Stimulated activated CD8-positive, alpha-beta memory T cell treated with anti-CD3 and anti-CD28 coated beads, Interleukin-15, amount 100 ng/mL, for 4 hours (primary cell): Measurements from ENCODE around the gene SPAG16.
"Not testable (repeated sequence)": the region's sequence is repeated elsewhere in the genome, so short reads cannot be mapped to it uniquely, and the experiment has no call there.

Experiments used
- DNase-seq, 2 donors: peaks; one replicate each; pipeline ENCODE4 v3.0.0-alpha.2; 2020; ENCODE audit warnings: low read depth in 2 of 2

SPAG16 gene

GRCh38 chr2:213696442-213696841, 412.2 kb downstream of the SPAG16 start:
- DNase-seq, result no peak

DNA sequence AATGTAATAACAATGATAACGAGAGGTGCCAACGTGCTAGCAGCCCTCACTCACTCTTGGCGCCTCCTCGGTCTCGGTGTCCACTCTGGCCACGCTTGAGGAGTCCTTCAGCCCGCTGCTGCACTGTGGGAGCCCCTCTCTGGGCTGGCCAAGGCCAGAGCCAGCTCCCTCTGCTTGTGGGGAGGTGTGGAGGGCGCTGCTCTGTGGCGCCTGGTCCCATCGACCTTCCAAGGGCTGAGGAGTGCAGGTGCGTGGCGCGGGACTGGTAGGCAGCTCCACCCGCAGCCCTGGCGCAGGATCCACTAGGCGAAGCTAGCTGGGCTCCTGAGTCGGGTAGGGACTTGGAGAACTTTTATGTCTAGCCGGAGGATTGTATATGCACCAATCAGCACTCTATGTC, 417.1 kb downstream of the SPAG16 start:
- DNase-seq, result not testable (repeated sequence)

GRCh38 chr2:213703406-213704098, 419.3 kb downstream of the SPAG16 start:
- DNase-seq, result no peak

DNA sequence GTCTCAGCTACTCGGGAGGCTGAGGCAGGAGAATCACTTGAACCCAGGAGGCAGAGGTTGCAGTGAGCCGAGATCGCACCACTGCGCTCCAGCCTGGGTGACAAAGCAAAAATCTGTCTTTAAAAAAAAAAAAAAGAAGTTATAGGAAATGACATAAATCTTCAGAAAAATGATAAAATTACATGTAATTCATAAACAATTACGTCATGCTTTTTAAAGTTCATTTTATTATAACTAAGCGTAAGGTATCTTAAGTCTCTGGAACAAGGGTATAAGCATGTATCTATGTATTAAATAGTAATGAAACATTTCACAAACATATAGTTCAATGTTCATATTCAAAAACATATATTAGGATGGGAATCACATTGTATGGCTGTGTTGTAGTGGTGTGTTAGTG, 425.9 kb downstream of the SPAG16 start:
- DNase-seq, result no peak

GRCh38 chr2:213718411-213718810, 434.1 kb downstream of the SPAG16 start:
- not testable (repeated sequence) for DNase-seq

DNA sequence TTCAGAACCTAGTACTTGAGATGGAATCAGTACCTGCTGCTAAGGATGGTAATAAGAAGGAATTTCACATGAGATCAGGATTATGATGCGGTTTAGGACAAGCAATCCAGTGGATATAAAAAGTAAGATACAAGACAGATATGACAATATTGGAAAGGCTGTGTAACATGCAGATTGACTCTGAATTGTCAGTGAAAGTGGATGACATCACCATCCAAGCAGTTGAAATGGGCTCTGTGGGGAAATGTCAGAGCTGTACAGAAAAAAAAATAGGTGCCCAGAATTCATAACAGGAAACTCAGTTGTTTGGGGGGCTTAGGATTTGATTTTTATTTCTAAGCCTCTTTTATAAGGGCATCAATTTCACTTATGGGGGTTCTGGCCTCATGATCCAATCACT, 438.3 kb downstream of the SPAG16 start:
- no peak for DNase-seq

DNA sequence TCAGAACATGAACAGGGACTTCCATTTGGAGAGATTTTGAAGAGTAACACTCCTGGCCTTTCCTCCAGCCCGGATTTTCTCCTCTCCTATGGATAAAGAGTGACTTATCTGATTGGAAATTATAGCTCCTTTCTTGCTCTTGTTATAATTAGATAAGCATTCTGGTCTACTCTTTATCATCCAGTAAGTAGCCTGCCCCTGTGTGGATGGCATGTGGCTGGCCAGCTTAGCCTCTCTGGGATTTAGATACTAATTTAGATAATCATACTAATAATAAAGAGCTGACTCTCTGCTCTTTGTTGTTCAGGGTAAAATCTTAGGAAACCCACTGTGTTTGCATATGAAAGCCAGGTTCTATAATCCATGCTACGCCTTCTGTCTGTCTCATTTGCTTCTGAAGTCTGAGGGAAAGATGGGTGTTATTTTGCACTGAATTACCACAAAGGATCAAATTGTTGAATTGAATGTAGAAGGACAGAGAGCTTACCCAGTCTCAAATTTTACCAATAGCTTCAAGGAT, 438.8 kb downstream of the SPAG16 start:
- no peak for DNase-seq

GRCh38 chr2:213723707-213724106, 439.4 kb downstream of the SPAG16 start:
- DNase-seq, result no peak

GRCh38 chr2:213726101-213726500, 441.8 kb downstream of the SPAG16 start:
- DNase-seq, result no peak

DNA sequence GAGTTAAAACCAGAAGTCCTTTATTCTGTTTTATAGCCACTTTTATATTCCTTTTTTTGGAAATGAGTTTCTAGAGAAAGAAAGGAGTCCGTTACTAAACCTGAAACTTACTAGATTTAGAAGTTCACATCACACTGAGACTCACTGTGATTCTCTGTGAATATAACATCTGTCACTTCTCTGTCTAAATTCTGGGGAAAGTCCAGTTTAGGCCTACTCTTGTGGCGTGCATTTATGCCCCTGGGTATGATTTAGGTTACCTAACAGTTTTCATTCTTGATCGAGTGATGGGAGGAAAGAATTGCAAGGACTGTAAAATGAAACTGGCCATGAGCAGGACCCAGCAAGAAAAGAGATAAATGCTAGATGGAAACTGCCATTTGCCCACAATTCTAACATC, 449.6 kb downstream of the SPAG16 start:
- no peak for DNase-seq

DNA sequence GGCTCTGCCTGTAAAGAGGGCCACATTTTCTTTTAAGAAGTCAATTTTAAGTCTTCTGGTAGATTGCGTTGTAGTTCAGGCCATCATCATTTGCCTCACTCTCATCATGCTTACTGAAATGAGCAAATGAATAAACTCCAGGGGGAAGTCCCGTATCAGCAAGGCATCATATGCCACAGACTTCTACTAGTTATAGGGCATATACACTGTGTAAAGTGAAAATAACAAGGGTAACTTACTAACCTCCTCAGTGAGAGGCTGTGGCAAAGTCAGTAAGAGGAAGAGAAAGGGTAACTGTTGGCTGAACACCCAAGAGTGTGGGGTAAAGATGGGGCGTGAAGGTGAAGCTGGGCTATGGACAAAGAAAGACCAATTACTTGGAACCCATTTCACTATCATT, 456.2 kb downstream of the SPAG16 start:
- no peak for DNase-seq

DNA sequence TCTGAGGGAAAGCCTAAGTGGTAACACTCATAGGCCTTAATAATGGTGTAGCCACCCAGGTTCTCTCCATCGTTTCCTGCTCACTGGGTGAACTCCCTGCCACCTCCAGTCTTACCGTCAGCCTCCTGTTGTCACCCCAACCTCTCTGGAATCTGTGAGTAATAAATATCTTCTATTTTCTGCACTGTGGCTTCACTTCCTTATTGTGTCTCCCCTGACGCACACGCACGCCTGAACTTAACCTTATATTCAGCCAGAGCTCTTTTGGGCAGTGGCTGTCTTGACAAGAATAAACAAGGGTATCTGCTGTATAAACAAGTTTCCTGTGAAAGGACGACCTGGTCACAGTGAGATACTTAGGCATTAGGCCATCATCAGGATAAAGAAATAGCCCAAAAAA, 467.2 kb downstream of the SPAG16 start:
- no peak for DNase-seq

- DNase-seq, result no peak
These were observed 468.3 kb downstream of the SPAG16 start for GRCh38 chr2:213752575-213752974.

DNA sequence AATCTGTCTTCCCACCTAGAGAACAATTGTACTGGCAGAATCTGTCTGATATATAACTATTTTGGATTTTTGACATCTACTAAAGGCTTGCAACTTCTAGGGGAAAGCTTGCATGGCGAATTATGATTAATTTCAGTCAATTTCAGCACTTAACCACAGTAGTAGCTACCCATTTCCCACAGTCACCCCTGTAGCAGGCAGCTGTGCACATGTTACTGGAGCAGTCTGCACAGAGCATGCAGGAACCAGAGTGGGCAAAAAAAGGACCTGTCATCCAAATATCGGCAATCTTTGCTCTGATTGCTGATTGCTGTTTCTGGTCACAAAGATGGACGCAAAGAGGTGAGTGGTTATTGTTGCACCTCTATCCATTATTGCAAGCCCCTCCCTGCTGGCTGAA, 473.3 kb downstream of the SPAG16 start:
- DNase-seq, result no peak

DNA sequence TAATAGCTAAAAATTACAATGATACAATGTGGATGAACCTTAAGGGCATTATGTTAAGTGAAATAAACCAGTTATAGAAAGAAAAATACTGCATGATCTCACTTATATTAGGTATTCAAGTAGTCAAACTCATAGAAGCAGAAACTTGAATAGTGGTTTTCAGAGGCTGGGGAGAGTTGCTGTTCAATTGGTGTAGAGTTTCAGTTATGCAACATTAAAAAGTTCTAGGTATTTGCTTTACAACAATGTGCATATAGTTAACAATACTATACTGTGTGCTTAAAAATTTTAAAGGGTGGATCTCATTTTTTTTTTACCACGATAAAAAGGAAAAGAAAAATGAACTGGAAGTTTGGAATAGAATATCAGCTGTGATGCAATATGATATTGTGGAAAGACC, 479.1 kb downstream of the SPAG16 start:
- DNase-seq, result no peak

- DNase-seq, result no peak
These were observed 479.7 kb downstream of the SPAG16 start for GRCh38 chr2:213763963-213764362.

DNA sequence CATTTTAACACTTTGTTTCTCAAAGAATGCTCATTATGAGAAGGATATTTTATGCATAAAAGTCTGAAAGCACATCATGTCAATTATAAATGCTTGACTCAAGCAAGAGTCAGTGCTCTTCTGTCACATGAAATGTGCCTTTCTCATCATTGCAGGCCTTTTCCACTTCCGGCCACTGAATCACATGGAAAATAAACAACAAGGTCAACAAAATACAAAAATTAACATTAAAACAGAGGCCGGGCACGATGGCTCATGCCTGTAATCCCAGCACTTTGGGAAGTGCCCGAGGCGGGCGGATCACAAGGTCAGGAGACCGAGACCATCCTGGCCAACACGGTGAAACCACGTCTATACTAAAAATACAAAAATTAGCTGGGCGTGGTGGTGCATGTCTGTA, 480.6 kb downstream of the SPAG16 start:
- DNase-seq, result no peak

- no peak for DNase-seq
These were observed 481.8 kb downstream of the SPAG16 start for GRCh38 chr2:213766062-213766461.

DNA sequence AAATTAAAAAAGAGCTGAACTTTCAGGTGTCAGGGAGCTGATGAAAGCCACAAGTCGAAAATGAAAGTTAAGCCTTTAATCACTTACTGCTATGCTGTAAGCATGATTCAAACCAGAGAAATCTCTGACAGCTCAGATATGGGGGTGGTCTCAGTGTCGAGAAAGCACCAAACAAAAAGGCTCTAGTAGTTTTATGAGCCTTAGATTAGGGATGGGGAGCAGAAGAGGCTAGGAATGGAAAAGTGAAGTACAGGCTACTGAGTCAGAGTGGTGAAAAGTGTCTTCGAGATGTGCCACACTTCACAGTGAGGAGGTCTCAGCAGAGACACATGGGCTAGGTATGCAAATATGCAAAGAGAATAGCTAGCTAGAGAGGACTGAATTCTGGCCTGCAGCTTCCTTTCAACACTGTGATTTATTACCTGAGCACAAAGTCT, 482.2 kb downstream of the SPAG16 start:
- DNase-seq, result no peak

DNA sequence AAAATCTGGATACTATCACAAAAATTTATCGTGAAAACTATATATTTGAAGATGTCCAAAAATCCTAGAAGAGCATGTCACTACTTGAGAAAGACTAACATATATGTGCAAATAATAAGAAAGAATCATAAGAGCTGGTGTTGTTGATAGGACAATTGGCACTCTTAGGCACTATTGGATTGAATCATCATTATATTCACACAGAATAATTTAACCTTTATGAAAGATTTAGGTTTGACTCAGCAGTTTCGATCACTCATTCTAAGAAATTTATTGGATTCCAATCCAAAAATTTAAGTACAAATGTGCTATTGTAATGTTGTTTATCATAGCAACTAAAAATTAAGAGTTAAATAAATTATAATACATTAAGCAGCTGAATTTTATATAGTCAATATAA, 503.6 kb downstream of the SPAG16 start:
- no peak for DNase-seq

GRCh38 chr2:213789940-213790339, 505.7 kb downstream of the SPAG16 start:
- DNase-seq, result no peak

GRCh38 chr2:213792045-213792444, 507.8 kb downstream of the SPAG16 start:
- DNase-seq, result no peak

DNA sequence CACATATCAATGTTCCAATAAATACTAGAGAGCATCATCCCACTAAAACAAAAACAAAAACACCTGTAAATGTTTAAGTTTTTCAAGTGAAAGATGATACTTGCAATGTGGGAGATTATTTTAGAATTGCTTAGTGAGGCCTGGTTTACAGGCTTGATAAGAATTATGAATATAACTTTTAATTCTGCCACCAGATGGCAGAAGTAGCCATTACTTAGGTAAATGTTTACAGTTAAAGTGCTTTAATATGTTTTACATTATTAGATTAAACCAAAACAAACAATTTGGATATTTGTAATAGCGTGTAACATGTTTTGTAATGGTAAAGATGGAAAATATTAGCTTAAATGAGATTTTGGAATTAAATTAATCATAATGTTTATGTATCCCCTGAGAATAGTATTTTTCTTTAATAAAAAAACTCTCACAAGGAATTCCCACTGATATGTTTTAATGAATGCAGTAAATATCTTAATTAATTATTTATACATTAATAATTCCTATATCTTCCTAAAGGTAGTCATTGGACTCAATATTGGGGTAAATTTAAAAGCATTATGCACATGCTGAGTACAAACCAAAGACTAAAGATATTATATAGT, 522.0 kb downstream of the SPAG16 start:
- DNase-seq, result no peak

- DNase-seq, result no peak
These were observed 532.3 kb downstream of the SPAG16 start for GRCh38 chr2:213816583-213816982.
